ENCODE measurements around the gene ARL2. TPM values are rescaled to one million over a fixed set of nuclear protein-coding genes. Genes with fewer than 3 reads are reported as not detected.
A peak's percentile ranks its signal among the peaks of the same experiment; 100 is the strongest.

Gene ARL2
- total RNA-seq, 1 donor from 2014 or later, result 47.6 TPM

- FAIRE-seq (no peak), DNase-seq (ENCODE audit: low read depth) (no peak)
- Histone ChIP-seq H3K4me1 (ENCODE audit: insufficient read depth, low read length) (no peaks in the 10 kb centered on the region), H3K27ac (ENCODE audit: low read depth, low read length) (no peak overlapping the region), H3K27me3 (ENCODE audit: insufficient read depth, low read length) (no peaks in the 10 kb centered on the region), H3K9ac (ENCODE audit: low read length) (peak overlapping the region; percentile 46), H2AFZ (ENCODE audit: low read depth, low read length) (peak overlapping the region; percentile 52), H3K4me2 (ENCODE audit: low read length) (peak overlapping the region; percentile 74), H3K9me3 (ENCODE audit: insufficient read depth, low read depth, low read length) (no peaks in the 10 kb centered on the region), H3K36me3 (ENCODE audit: insufficient read depth, low read length) (no peaks in the 10 kb centered on the region), H3K4me3 (ENCODE audit: insufficient read depth, low read depth, low read length) (peak overlapping the region; percentile 44), H4K20me1 (ENCODE audit: insufficient read depth, low read length) (peaks cover 16% of the 10 kb centered on the region), H3K79me2 (ENCODE audit: insufficient read depth, low read length) (peaks cover 2% of the 10 kb centered on the region)
- peaks cover 2% of the 10 kb centered on the region for H3K4me1 Mint-ChIP-seq (ENCODE audit: low read depth, unreplicated experiment)
- no peak overlapping the region for H3K4me3 Mint-ChIP-seq (ENCODE audit: unreplicated experiment)
- H3K36me3 Mint-ChIP-seq (ENCODE audit: low read depth, unreplicated experiment), result peaks cover 13% of the 10 kb centered on the region
- no peak overlapping the region for H3K27ac Mint-ChIP-seq (ENCODE audit: unreplicated experiment)
- no peaks in the 10 kb centered on the region for H3K9me3 Mint-ChIP-seq (ENCODE audit: unreplicated experiment)
- H3K27me3 Mint-ChIP-seq (ENCODE audit: low read depth, unreplicated experiment), result peaks cover 13% of the 10 kb centered on the region
- no peak for TF ChIP-seq EZH2 (IDR thresholded peaks at IDR 0.05; ENCODE audit: insufficient read depth, low read length)
- no peak for TF ChIP-seq CTCF (IDR thresholded peaks at IDR 0.05; ENCODE audit: insufficient read depth, low read depth, low read length)
Observed at GRCh38 chr11:65047581-65048422, 33.8 kb downstream of the ARL2 start.

GRCh38 chr11:65051398-65051858 lies 37.5 kb downstream of the ARL2 start:
- no peaks in the 10 kb centered on the region for H3K9me3 ChIP-seq (ENCODE audit: insufficient read depth, low read depth, low read length)
- no peaks in the 10 kb centered on the region for H3K4me1 ChIP-seq (ENCODE audit: insufficient read depth, low read length)
- DNase-seq (ENCODE audit: low read depth) (no peak), FAIRE-seq (no peak)
- no peak overlapping the region for H2AFZ ChIP-seq (ENCODE audit: low read depth, low read length)
- no peak overlapping the region for H3K9ac ChIP-seq (ENCODE audit: low read length)
- H3K36me3 ChIP-seq (ENCODE audit: insufficient read depth, low read length), result no peaks in the 10 kb centered on the region
- no peak overlapping the region for H3K4me3 ChIP-seq (ENCODE audit: insufficient read depth, low read depth, low read length)
- peaks cover 3% of the 10 kb centered on the region for H3K27me3 ChIP-seq (ENCODE audit: insufficient read depth, low read length)
- H3K9me3 Mint-ChIP-seq (ENCODE audit: unreplicated experiment), result no peaks in the 10 kb centered on the region
- H3K4me3 Mint-ChIP-seq (ENCODE audit: unreplicated experiment), result no peak overlapping the region
- no peaks in the 10 kb centered on the region for H4K20me1 ChIP-seq (ENCODE audit: insufficient read depth, low read length)
- no peaks in the 10 kb centered on the region for H3K79me2 ChIP-seq (ENCODE audit: insufficient read depth, low read length)
- H3K4me1 Mint-ChIP-seq (ENCODE audit: low read depth, unreplicated experiment), result no peaks in the 10 kb centered on the region
- no peak overlapping the region for H3K4me2 ChIP-seq (ENCODE audit: low read length)
- TF ChIP-seq EZH2 (IDR thresholded peaks at IDR 0.05; ENCODE audit: insufficient read depth, low read length) (no peak), CTCF (IDR thresholded peaks at IDR 0.05; ENCODE audit: insufficient read depth, low read depth, low read length) (no peak)
- H3K36me3 Mint-ChIP-seq (ENCODE audit: low read depth, unreplicated experiment), result peaks cover 6% of the 10 kb centered on the region
- no peak overlapping the region for H3K27ac Mint-ChIP-seq (ENCODE audit: unreplicated experiment)
- H3K27me3 Mint-ChIP-seq (ENCODE audit: low read depth, unreplicated experiment), result peaks cover 31% of the 10 kb centered on the region
- no peak overlapping the region for H3K27ac ChIP-seq (ENCODE audit: low read depth, low read length)

Measured in astrocyte (in vitro differentiated cells and primary cell).